ENCODE results near the gene TMEM139. TPM values are rescaled to one million over a fixed set of nuclear protein-coding genes. Genes with fewer than 3 reads are reported as not detected.
A peak's percentile ranks its signal among the peaks of the same experiment; 100 is the strongest.
"Not testable (repeated sequence)": the region's sequence is repeated elsewhere in the genome, so short reads cannot be mapped to it uniquely, and the experiment has no call there.

The TMEM139 gene
- total RNA-seq, 1 donor from 2014 or later: 0.20 TPM

DNA sequence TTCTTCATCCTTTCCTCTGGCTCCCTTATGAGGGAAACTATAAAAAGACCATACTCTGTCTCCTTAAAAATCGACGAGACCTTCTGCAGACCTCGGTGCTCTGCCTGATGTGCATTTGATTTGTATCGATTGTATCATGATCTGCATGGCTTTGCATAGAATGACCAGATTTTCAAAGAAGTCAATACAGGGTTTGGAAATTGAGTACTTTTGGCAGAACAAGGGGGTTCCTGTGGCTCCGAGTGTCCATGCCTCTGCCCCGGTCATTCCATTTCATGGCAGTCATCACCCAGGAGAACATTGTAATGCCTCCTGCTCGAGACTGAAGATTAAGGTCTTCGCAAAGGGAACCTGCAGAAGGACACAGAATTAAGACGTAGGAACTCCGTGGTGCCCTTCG is 4.1 kb downstream of the TMEM139 start:
- H2AFZ ChIP-seq (ENCODE audit: low read depth, low read length): peak overlapping the region; percentile 97
- no peaks in the 10 kb centered on the region for H3K9me3 ChIP-seq (ENCODE audit: insufficient read depth, low read depth, low read length)

DNA sequence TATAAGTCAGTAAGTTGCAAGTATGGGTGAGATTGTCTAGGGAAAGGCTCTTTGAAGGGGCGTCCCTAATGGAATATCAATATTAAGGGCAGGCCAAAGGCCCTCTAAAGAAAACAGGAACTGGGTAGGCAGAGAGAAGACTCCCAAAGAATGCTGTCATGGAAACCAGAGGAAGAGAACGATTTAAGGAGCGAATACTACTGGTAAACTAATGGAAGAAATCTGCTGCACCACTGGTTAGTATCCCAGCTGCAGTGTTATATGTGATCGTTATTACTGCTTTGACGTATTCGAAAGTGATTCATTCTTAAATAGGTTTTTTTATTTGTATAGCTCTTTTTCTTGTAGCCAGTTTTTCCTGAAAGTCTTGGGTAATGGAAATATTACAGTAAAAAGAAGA is 4.7 kb downstream of the TMEM139 start:
- FAIRE-seq: no peak
- TF ChIP-seq, protein P1, sequence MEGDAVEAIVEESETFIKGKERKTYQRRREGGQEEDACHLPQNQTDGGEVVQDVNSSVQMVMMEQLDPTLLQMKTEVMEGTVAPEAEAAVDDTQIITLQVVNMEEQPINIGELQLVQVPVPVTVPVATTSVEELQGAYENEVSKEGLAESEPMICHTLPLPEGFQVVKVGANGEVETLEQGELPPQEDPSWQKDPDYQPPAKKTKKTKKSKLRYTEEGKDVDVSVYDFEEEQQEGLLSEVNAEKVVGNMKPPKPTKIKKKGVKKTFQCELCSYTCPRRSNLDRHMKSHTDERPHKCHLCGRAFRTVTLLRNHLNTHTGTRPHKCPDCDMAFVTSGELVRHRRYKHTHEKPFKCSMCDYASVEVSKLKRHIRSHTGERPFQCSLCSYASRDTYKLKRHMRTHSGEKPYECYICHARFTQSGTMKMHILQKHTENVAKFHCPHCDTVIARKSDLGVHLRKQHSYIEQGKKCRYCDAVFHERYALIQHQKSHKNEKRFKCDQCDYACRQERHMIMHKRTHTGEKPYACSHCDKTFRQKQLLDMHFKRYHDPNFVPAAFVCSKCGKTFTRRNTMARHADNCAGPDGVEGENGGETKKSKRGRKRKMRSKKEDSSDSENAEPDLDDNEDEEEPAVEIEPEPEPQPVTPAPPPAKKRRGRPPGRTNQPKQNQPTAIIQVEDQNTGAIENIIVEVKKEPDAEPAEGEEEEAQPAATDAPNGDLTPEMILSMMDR (IDR thresholded peaks at IDR 0.05; ENCODE audit: insufficient read depth, low read depth, low read length): no peak
- TF ChIP-seq EZH2 (IDR thresholded peaks at IDR 0.05; ENCODE audit: insufficient read depth, low read length): no peak

More for the DNA sequence above, 4.1 kb downstream of the TMEM139 start:
- Histone ChIP-seq H4K20me1 (ENCODE audit: insufficient read depth, low read length) (peaks cover 31% of the 10 kb centered on the region), H3K9ac (ENCODE audit: low read length) (peak overlapping the region; percentile 94), H3K4me1 (ENCODE audit: insufficient read depth, low read length) (peaks cover 8% of the 10 kb centered on the region), H3K79me2 (ENCODE audit: insufficient read depth, low read length) (peaks cover 44% of the 10 kb centered on the region), H3K27ac (ENCODE audit: low read depth, low read length) (peak overlapping the region; percentile 88), H3K4me2 (ENCODE audit: low read length) (peak overlapping the region; percentile 94), H3K36me3 (ENCODE audit: insufficient read depth, low read length) (peaks cover 9% of the 10 kb centered on the region), H3K4me3 (ENCODE audit: insufficient read depth, low read depth, low read length) (peak overlapping the region; percentile 92), H3K27me3 (ENCODE audit: insufficient read depth, low read length) (no peaks in the 10 kb centered on the region)
- Mint-ChIP-seq H3K4me1 (ENCODE audit: low read depth, unreplicated experiment) (peaks cover 5% of the 10 kb centered on the region), H3K36me3 (ENCODE audit: low read depth, unreplicated experiment) (peaks cover 10% of the 10 kb centered on the region), H3K27me3 (ENCODE audit: low read depth, unreplicated experiment) (no peaks in the 10 kb centered on the region), H3K4me3 (ENCODE audit: unreplicated experiment) (peak overlapping the region; percentile 95), H3K27ac (ENCODE audit: unreplicated experiment) (peak overlapping the region; percentile 90), H3K9me3 (ENCODE audit: unreplicated experiment) (peaks cover 4% of the 10 kb centered on the region)
- peak; percentile 16 for DNase-seq (ENCODE audit: low read depth)
- no peak for TF ChIP-seq EZH2 (IDR thresholded peaks at IDR 0.05; ENCODE audit: insufficient read depth, low read length)
- TF ChIP-seq, protein P1 (IDR thresholded peaks at IDR 0.05; ENCODE audit: insufficient read depth, low read depth, low read length): no peak
- no peak for FAIRE-seq

DNA sequence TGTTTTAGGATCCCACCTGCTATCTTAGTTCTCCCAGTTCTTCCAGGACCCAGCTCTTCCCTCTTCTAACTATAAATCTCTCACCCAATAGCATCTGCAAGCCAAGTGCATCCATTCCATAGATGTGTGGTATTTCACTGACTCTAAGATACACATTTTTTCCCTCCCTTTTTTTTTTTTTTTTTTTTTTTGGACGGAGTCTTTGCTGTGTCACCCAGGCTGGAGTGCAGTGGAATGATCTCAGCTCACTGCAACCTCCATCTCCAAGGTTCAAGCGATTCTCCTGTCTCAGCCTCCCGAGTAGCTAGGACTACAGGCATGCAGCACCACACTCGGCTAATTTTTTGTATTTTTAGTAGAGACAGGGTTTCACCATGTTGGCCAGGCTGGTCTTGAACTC is 5.1 kb downstream of the TMEM139 start:
- Histone ChIP-seq H3K4me2 (ENCODE audit: low read length) (peak overlapping the region; percentile 94), H4K20me1 (ENCODE audit: insufficient read depth, low read length) (peaks cover 31% of the 10 kb centered on the region), H3K79me2 (ENCODE audit: insufficient read depth, low read length) (peaks cover 52% of the 10 kb centered on the region), H3K9ac (ENCODE audit: low read length) (peak overlapping the region; percentile 94), H3K4me3 (ENCODE audit: insufficient read depth, low read depth, low read length) (peak overlapping the region; percentile 92), H3K36me3 (ENCODE audit: insufficient read depth, low read length) (peaks cover 19% of the 10 kb centered on the region)
- not testable (repeated sequence) for H2AFZ ChIP-seq (ENCODE audit: low read depth, low read length); DNase-seq (ENCODE audit: low read depth); H3K4me1 Mint-ChIP-seq (ENCODE audit: low read depth, unreplicated experiment); H3K4me1 ChIP-seq (ENCODE audit: insufficient read depth, low read length); H3K27me3 ChIP-seq (ENCODE audit: insufficient read depth, low read length); H3K9me3 Mint-ChIP-seq (ENCODE audit: unreplicated experiment); H3K27ac ChIP-seq (ENCODE audit: low read depth, low read length); FAIRE-seq; H3K9me3 ChIP-seq (ENCODE audit: insufficient read depth, low read depth, low read length); H3K27me3 Mint-ChIP-seq (ENCODE audit: low read depth, unreplicated experiment)
- Mint-ChIP-seq H3K4me3 (ENCODE audit: unreplicated experiment) (peak overlapping the region; percentile 95), H3K27ac (ENCODE audit: unreplicated experiment) (peak overlapping the region; percentile 4), H3K36me3 (ENCODE audit: low read depth, unreplicated experiment) (peaks cover 16% of the 10 kb centered on the region)

More for the DNA sequence above, 4.7 kb downstream of the TMEM139 start:
- Mint-ChIP-seq H3K27me3 (ENCODE audit: low read depth, unreplicated experiment) (no peaks in the 10 kb centered on the region), H3K27ac (ENCODE audit: unreplicated experiment) (peak overlapping the region; percentile 90), H3K9me3 (ENCODE audit: unreplicated experiment) (peaks cover 4% of the 10 kb centered on the region), H3K36me3 (ENCODE audit: low read depth, unreplicated experiment) (peaks cover 12% of the 10 kb centered on the region), H3K4me3 (ENCODE audit: unreplicated experiment) (peak overlapping the region; percentile 95), H3K4me1 (ENCODE audit: low read depth, unreplicated experiment) (peaks cover 5% of the 10 kb centered on the region)
- H3K79me2 ChIP-seq (ENCODE audit: insufficient read depth, low read length): peaks cover 48% of the 10 kb centered on the region
- H3K4me3 ChIP-seq (ENCODE audit: insufficient read depth, low read depth, low read length): peak overlapping the region; percentile 92
- DNase-seq (ENCODE audit: low read depth): no peak
- peak overlapping the region; percentile 88 for H3K27ac ChIP-seq (ENCODE audit: low read depth, low read length)
- H3K27me3 ChIP-seq (ENCODE audit: insufficient read depth, low read length): no peaks in the 10 kb centered on the region
- peak overlapping the region; percentile 94 for H3K4me2 ChIP-seq (ENCODE audit: low read length)
- H4K20me1 ChIP-seq (ENCODE audit: insufficient read depth, low read length): peaks cover 31% of the 10 kb centered on the region
- no peak overlapping the region for H2AFZ ChIP-seq (ENCODE audit: low read depth, low read length)
- H3K9ac ChIP-seq (ENCODE audit: low read length): peak overlapping the region; percentile 94
- H3K9me3 ChIP-seq (ENCODE audit: insufficient read depth, low read depth, low read length): no peaks in the 10 kb centered on the region
- peaks cover 15% of the 10 kb centered on the region for H3K36me3 ChIP-seq (ENCODE audit: insufficient read depth, low read length)
- H3K4me1 ChIP-seq (ENCODE audit: insufficient read depth, low read length): peaks cover 8% of the 10 kb centered on the region

Data from astrocyte (in vitro differentiated cells and primary cell).